Stimulated activated CD4-positive, alpha-beta T cell treated with anti-CD3 and anti-CD28 coated beads, Interleukin-15, amount 100 ng/mL, for 24 hours (primary cell): Measurements from ENCODE around the gene MYLK2.
"Not testable (repeated sequence)": the region's sequence is repeated elsewhere in the genome, so short reads cannot be mapped to it uniquely, and the experiment has no call there.

Source experiments
- DNase-seq: peaks from one replicate; pipeline ENCODE4 v3.0.0-alpha.2; 2020

Gene MYLK2

DNA sequence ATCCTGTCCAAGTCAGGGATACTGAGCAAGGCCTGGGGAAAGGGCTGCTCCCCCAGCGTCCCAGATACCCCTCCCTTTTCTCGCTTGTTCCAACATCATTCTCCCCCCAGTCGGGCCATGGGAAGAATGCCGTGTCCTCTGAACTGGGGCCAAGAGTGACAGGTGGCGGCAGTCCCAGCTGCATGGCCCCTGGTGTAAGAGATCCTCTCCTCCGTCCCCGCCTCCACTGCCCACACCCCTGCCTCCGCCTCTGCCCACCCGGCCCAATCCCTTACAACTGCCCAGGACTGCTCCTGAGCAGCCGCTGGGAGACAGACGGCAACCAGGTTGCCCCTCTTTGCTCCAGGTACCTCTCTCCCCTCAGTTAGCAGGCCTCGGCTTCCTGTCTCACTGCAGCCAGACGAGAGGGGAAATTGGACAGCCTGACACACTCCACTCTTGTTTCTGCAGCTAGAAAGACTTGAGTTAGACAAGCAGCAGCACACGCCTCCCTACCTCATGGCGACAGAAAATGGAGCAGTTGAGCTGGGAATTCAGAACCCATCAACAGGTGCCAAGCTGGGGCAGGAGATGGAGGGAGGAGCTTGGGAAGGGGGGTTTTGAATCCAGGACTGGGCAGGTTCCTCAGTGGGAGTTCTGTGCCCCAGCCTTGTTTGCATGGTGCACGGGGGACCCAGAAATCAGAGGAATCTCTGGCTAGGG lies at the start of gene MYLK2:
TSS of gene MYLK2 (plus strand) at position 274 of the 702 bp plus-strand sequence. CDS start at position 499, 225 bp downstream.
- DNase-seq: no peak

DNA sequence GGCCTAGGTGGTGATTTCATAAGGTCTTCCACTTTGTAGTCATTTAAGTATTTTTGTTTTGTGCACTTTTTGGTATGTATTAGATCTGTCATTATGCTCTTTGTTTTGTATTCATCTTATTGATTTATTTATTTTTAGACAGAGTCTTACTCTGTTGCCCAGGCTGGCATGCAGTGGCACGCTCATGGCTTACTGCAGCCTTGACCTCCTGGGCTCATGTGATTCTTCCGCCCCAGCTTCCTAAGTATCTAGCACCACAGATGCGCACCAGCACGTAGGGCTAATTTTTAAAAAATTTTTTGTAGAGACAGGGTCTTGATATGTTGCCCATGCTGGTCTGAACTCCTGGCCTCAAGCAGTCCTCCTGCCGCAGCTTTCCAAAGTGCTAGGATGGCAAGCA lies 49.5 kb upstream of the MYLK2 start:
- no peak for DNase-seq

DNA sequence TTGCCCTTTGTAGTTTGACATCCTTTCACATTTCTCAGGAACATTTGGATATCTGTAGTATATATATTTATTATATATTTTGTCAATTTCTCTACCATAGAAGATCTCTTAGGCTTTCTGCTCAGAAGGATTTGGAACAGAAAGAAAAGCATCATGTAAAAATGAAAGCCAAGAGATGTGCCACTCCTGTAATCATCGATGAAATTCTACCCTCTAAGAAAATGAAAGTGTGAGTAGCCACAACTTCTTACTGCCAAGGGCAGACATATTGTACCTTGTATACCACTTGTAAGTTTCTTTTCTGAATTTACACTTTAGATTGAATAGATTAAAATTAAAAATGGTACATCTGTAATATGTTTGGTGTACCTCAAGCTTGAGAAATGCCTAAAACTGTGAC lies 48.9 kb upstream of the MYLK2 start:
- DNase-seq: no peak

DNA sequence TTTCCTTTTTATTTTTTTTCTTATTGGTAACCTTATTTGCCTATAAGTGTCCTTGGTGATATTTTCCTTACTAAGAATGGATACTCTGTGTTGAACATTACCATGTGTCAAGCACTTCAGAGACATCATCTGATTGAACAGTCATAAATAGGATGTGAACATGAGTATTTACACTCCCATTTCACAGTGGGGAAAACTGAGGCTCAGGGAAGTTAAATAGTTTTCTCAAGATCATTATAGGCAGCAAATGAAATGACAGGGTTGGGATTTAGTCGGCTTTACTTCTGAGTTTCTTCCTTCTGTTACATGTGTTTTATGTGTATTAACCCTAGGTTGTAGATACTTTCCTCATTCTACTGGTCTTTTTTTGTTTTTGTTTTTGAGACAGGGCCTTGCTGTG lies 44.7 kb upstream of the MYLK2 start:
- no peak for DNase-seq

DNA sequence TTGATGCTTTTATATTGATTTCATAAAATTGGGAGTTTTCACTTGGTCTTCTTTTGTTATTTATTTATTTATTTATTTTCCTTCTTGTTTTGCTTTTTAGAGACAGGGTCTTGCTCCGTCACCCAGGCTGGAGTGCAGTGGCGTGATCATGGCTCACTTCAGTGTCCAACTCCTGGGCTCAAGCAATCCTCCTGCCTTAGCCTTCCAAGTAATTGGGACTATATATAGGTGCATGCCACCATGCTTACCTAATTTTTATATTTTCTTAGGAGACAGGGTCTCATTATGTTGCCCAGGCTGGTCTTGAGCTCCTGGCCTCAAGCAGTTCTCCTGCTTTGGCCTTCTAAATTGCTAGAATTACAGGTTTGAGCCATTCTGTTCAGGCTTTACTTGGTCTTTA lies 38.3 kb upstream of the MYLK2 start:
- DNase-seq: no peak

DNA sequence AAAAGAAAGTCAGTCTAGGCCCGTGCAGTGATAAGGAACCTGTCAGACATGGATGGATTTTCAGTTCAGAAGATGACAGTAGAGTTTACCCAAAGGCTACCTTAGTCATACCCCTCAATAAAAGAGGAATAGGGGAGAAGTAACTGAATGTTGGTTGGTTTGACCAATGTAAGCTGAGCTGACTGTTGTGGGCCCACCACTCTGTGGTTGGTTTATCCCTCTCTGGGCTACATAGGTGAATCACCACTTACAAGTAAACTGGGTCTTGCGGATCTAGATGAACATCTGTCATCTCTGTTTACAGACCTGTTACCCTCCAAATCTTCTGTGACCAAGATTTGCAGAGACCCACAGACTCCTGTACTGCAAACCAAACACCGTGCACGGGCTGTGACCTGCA lies 37.2 kb upstream of the MYLK2 start:
- DNase-seq: no peak

DNA sequence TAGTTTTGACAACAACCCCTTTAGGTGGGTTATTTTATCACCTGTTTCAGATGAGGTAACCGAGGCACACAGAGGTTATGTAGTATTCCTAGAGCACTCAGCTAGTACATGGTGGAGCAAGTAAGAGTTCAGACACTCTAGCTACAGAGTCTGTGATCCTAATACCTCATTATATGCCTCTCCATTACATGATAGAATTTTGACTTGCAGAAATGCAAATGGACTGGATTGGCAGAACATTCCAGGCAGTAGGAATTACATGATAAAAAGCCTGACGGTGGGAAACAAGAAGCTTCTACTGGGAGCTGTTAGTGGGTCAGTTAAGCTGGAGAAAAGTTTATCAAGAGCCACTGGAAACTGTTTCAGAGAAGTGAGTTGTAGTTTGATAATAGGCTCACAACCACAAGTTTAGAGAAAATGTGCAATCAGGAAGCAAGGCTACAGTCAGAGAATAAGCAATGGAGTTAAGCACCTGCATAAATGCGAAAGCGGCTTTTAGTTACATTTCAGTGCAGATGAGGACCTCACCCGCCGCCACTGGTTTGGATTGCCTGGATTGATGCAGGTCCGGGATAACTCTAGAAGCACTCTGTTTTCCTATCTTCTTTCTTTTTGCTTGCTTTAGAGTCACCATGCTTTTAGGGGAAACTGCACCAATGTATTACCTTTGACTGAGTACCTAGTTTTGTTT lies 34.7 kb upstream of the MYLK2 start:
- no peak for DNase-seq

DNA sequence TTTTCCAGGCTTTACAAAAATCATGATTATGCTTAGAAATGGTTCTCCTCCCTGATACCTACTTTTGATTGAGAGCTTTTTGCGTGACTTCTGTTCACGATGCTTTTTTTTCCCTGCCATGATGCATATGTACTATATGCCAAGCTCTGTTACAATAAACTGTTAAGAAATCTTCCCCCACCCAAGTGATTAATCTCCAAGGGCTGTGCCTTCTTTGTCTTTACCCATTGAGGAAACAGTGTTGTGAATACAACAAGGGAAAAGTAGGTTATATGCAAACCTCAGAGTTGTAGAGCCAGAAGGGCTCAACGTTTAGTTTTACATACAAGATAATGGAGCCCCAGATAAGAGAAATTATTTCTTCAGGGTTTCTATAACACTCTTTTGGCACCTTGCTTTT lies 34.1 kb upstream of the MYLK2 start:
- DNase-seq: no peak

DNA sequence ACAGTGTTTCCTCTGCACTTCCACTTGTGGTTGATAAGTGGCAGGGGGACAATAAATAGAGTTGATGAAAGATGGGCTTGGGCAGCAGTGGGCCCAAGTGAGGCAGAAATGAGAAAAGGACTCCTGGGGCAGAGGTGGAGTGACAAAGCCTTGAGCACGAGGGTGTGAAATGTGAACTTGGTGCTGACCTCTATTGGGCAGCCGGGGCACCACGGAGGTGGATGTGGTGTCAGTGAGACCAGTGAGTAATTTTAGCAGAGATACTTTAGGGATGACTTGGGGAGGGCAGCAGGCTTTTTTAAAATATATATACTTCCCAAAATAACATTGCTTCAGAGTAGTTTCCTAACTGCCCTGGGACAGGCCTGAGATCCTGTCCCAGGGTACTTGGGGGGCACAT lies 30.6 kb upstream of the MYLK2 start:
- DNase-seq: no peak

DNA sequence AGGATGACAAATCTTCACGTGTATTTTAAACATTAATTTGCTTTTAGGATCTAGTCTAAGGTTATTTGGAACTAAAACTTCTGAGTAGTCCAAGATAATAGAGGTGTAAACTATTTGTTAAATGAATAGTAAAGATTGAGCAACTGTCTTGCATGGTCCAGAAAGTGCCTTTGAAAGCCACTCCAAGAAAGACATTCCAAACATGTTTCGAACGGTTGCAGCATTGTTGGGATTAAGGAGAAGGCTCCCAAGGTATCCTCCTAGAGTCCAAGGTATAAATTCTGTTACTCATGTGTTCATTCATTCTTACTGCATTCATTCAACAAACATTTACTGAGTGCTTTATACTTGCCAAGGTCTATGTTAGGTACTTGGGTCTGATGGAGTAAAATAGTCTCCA lies 28.8 kb upstream of the MYLK2 start:
- no peak for DNase-seq

DNA sequence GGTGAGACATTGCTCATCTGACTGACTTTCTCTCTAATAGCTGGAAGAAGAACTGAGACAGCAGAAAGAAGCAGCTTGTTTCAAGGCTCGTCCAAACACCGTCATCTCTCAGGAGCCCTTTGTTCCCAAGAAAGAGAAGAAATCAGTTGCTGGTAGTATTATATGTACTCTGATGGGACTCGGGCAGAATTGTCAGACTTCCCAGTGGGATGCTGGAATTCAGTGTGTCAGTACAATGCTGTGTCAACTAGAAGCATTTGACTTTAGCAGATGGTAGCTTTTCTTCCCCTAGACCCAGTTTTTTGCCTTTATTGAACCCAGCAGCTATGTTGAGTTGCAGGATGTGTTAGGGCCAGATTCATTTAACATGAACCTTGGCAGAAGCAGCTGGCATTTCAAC lies 21.8 kb upstream of the MYLK2 start:
- no peak for DNase-seq

DNA sequence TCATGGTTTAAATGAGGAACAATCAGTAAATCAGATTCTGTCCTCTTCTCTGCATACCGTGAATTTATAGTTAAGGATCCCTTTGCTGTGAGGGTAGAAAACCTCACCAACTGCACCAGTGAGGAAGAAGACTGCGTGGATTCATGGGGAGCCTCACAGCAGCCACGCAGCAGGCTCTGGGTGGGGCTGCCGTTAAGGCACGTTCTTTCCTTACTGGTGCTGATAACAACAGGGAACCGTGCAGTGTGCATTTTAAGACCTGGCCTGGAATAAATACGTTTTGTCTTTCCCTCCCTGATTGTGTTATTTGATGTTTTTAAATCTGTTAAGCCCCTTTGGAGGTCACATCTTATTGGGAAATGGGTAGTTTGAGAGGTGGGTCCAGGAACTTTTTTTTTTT lies 17.6 kb upstream of the MYLK2 start:
- DNase-seq: no peak

DNA sequence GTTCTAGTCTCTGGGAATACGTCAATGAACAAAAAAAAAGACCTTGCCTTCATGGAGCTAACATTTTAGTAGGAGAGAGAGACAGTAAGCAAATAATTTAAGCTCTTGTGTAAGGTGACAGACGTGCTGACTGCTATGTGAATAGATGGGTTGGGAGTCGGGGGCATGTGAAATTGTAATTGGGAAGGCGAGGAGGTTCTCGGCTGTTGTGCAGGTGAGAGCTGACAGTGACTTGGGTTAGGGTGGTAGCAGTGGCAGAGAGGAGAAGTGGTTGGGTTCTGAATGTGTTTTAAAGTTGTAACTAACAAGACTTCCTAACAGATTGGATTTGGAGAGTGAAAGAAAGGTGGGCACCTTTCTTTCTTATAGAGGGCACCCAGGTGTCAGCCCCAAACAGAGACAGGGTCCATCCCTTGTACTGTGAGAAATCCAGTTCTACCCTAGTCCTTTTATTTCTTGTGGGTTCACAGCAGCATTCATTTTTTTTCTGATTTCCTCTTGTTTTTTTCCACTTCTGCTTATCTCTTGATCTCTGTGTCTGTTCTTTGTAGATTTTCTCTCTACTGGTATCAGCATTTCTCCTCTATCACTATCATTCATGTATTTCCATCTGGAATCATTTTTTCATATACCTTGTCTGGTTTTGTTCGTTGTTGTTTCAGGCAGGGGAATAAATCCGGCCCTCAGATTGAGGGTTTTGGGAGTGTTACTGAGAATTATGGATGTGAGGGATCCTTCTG lies 15.4 kb upstream of the MYLK2 start:
- DNase-seq: no peak

DNA sequence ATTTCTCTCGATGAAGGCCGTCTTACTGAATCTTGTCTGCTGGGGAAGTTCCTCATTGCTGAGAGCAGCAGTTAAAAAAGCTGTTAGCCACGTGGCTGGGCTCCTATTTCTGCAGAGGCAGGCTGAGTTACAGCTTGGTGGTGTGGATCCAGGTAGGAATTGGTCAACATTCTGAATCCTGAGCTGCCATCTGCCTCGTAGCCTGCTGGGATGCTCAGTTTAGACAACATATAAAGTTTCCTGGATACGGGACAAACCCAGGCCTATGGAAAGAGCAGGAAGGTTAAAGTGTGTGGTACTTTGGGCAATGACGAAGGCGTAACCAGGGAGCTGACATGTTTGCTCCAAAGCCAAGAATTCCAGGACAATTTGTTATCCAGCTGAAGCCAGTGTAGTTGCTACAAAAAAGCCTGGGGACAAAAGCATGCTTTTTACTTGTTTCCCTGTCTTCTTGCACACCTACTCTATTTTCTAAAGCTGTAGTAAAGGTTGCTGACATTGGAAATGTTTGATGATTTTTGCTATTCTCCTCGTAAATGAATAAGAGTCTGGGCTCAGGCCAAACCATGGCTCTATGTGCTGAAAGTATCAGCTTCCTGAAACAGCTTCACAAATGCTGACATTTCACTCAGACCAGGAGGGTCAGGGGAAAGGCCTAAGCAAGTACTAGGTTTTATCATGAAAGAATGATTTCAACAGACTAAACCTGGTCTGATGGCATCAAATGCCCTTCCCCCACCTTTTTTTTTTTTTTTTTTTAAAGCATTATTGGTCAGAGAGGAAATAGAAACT lies 12.4 kb upstream of the MYLK2 start:
- no peak for DNase-seq

DNA sequence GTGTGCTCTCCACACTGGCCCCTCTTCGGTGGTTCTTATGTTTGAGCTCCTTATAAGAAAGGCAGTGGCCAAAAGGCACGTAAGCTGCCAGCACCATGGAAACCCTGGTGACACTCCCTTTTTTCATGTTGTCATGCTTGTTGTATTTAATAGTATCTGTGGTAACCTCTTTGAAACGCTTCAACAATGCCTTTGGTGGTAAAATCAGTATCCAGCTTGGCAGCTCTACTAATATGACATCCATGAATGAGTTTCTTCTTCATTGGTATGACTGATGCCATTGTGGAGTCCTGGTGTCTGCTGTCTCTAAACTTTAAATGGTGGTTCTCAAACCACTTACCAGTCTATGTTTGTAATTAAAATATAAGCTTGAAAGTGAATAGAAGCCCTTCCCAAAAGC lies 10.7 kb upstream of the MYLK2 start:
- no peak for DNase-seq

DNA sequence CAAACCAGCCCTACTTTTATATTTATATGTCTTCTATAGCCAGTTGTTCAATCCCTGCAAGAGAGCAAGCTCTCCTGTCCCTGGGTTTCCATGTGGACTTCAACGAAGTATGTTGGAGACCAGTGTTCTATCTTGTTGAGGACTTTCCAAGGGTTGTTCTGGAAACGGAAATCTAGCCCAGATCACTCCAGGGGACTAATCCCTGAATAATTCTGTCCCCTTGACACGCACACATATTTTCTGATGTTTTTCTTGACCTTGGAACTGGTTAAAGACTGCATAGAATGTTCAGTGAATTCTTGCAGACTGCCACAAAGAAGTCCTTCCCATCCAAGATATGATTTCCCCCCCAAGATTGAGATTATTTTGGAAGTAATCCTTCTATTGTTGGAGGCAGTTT lies 9.5 kb upstream of the MYLK2 start:
- DNase-seq: no peak

DNA sequence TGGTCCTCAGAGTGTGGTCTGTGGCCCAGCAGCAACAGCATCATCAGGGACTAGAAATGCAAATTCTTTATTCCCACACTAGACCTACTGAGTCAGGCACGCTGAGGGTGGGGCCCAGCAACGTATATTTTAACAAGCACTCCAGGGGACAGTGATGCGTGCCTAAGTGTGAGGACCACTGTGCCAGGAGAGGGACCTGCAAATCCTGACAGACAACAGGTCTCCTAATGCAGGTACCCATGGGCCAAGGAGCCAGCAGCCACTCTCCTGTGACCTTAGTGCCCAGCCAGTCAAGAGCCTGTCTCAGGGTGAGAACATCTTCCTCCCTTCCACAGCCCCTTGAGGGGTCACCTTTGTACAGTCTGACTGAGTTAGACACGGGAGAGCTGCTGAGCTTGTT lies 8.0 kb upstream of the MYLK2 start:
- DNase-seq: no peak

DNA sequence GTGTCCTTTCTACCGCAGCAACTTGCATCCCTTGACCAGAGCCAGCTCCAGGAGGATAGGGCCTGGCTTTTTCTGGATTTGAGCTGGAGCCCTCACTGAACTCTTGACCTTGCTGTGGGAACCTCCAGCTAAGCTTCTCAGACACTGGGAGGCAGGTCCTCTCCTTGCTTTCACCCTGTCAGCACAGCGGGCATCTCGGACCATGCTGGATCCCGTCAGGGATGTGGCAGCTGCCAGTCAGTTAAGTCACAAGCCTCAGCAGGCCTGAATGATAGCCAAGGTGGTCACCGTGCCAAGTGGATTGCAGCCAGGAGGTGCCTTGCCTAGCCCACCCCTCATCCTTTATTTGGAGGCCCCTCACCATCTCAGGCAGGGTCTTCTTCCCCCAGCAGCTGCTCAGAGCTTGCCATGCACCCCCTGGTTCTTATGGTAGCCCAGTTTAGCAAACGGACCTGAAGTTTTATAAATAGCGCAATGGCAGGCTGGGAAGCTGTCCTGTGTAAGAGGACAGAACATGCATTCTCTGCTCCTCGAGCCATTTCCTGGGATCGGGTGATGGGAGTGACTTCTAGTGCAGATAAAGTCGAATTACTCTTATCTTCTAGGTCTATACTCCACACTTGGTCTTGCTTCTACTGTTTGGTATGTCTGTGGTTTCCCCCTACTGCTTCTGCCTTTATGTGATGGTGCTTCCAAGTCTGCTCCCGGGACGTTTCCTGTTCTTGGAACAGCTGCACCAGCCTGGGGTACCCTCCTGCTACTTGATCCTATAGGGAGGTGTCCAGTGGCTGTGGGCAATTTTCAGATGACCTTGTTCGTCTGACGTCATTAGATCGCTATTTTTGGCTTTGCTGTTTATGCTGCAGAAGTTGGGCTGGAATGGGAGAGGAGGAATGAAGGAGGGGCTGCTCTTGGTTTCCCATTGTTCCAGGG lies 7.1 kb upstream of the MYLK2 start:
- no peak for DNase-seq

DNA sequence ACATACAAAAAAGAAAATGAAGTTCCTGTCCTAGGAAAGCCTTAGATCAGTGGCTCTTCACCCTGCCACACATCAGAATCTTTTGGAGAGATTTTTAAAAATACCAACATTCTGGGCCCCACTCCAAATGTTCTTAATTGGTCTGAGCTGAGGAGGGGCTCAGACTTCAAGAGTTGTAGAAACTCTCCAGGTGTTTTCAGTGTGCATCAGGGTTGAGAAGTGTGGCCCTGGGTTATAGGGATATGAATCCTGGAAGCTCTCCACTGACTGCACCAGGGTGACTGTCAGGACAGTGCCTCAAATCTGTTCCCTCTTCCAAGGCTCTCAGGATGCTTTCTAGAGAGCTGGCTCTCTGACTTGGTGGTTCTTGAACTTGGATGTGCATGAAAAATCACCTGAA lies 5.5 kb upstream of the MYLK2 start:
- no peak for DNase-seq

DNA sequence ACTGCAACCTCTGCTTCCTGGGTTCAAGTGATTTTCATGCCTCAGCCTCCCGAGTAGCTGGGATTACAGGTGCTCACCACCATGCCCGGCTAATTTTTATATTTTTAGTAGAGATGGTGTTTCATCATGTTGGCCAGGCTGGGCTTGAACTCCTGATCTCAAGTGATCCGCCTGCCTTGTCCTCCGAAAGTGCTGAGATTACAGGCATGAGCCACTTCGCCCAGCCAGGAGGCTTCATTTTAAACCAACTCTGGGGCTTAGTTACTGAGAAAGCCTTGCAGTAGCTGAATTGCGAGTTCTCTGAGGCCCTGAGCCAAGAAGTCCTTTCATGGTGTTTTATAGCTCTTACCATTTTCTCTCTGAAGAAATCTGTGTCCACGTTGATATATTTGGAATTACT lies 5.0 kb upstream of the MYLK2 start:
- not testable (repeated sequence) for DNase-seq

DNA sequence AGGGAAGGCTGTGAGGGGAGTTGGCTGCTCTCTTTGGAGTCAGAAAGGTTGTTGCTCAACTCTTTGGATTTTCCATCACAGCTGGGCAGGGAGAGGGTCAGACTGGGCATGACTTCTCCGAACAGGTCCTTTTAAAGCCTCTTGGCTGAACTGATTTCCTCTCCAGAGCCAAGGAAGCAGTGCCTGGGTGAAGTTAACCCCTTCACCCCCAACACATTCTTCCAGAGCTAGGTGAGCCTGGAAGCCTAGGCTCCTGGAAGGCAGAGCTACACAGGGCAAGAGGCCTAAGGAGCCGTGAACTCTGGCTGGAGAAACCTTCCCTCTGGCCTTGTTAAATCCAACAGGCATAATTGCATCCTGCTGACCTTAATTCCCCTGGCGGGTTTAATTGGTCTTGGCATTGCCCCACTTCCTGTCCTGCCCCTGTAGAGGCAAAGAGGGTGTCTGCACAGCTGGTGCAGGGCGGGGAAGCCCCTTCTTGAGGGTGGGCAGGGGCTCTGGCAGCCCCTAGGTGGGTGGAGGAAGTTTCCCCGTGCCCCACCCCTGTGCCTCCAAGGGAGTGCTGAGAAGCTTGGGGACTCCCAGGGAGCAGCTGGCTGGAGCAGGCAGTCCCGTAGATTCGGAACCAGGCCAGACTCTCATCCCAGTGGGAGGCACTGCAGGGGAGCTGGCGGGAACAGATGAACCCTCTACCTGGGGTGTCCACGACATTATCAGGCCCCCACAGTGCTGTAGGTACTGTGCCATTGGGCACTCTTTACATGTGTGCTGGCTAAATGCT lies 3.6 kb upstream of the MYLK2 start:
- DNase-seq: no peak
